Measurements from ENCODE around the gene GJA3. TPM values are rescaled to one million over a fixed set of nuclear protein-coding genes. Genes with fewer than 3 reads are reported as not detected.

Gene GJA3
- total RNA-seq, 2 donors from 2014 or later: 0.59 to 5.2 TPM

DNA sequence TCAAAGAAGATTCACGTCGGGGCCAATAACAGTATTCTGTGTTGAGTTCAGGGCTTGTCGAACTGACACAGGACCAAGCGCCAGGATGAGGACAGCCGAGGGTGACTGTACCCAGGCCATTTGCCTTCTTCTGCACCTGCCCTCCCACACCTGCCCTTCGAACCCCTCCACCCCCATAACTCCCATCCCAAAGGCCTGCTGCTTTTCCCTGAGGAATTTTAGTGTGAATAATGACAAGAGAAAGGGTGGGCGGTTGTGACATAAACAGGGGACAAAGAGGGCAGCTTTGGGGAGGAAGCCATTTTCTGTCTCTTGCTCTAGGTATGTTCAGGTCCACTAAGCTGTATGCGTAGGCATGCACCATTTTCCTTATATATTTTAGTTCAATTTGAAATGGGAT lies 26.1 kb downstream of the GJA3 start:
- 63% methylated on average over 8 of the region's 8 CpGs for whole genome bisulfite sequencing
- Histone ChIP-seq H3K27ac (no peak overlapping the region), H3K27me3 (replicated peaks; ENCODE audit: insufficient read depth) (peaks cover 6% of the 10 kb centered on the region), H3K4me1 (replicated peaks) (no peaks in the 10 kb centered on the region), H3K9me3 (no peaks in the 10 kb centered on the region), H3K4me3 (no peak overlapping the region), H3K36me3 (no peaks in the 10 kb centered on the region)
- TF ChIP-seq, protein P1, sequence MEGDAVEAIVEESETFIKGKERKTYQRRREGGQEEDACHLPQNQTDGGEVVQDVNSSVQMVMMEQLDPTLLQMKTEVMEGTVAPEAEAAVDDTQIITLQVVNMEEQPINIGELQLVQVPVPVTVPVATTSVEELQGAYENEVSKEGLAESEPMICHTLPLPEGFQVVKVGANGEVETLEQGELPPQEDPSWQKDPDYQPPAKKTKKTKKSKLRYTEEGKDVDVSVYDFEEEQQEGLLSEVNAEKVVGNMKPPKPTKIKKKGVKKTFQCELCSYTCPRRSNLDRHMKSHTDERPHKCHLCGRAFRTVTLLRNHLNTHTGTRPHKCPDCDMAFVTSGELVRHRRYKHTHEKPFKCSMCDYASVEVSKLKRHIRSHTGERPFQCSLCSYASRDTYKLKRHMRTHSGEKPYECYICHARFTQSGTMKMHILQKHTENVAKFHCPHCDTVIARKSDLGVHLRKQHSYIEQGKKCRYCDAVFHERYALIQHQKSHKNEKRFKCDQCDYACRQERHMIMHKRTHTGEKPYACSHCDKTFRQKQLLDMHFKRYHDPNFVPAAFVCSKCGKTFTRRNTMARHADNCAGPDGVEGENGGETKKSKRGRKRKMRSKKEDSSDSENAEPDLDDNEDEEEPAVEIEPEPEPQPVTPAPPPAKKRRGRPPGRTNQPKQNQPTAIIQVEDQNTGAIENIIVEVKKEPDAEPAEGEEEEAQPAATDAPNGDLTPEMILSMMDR (IDR thresholded peaks at IDR 0.05): no peak
- no peak for TF ChIP-seq POLR2A (IDR thresholded peaks at IDR 0.05)
- TF ChIP-seq POLR2AphosphoS5 (IDR thresholded peaks at IDR 0.05): no peak
- DNase-seq (ENCODE audit: low spot score): no peak
- intact Hi-C loops (cut with DNase I): no loop called here

DNA sequence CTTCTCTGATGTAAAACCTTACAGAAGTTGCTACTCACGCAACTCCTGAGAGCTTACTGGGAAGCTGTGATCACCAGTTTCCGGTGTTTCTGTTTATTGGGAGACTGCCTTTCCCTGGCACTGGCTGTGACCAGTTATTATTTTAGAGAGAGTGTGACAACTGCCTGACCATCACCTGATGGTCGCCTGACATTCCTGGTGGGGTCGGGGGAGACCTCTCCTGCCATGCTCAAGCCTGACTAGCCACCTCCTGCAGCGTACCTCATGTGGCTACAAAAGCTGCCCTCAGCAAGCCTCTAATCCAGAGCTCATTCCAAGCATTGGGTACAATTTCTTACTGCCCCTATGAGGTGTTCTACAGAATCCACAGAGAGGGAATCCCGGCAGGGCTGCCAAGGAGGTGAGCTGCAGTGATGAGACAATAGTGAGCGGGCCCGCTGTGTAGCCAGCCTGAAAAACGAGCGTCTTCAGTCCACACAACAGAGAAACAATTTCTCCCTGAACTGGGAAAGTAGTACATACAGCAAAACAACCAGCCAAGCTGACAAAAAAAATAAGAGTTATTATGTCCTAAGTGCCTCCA lies 28.7 kb downstream of the GJA3 start:
- Histone ChIP-seq H3K36me3 (no peaks in the 10 kb centered on the region), H3K4me3 (no peak overlapping the region), H3K9me3 (no peaks in the 10 kb centered on the region), H3K27ac (no peak overlapping the region), H3K27me3 (replicated peaks; ENCODE audit: insufficient read depth) (peaks cover 6% of the 10 kb centered on the region), H3K4me1 (replicated peaks) (no peaks in the 10 kb centered on the region)
- TF ChIP-seq, protein P1 (IDR thresholded peaks at IDR 0.05): no peak
- no peak for TF ChIP-seq POLR2AphosphoS5 (IDR thresholded peaks at IDR 0.05)
- no peak for TF ChIP-seq POLR2A (IDR thresholded peaks at IDR 0.05)
- no peak for DNase-seq (ENCODE audit: low spot score)
- intact Hi-C loops (cut with DNase I): no loop called here
- 87% methylated on average over 10 of the region's 10 CpGs for WGBS

DNA sequence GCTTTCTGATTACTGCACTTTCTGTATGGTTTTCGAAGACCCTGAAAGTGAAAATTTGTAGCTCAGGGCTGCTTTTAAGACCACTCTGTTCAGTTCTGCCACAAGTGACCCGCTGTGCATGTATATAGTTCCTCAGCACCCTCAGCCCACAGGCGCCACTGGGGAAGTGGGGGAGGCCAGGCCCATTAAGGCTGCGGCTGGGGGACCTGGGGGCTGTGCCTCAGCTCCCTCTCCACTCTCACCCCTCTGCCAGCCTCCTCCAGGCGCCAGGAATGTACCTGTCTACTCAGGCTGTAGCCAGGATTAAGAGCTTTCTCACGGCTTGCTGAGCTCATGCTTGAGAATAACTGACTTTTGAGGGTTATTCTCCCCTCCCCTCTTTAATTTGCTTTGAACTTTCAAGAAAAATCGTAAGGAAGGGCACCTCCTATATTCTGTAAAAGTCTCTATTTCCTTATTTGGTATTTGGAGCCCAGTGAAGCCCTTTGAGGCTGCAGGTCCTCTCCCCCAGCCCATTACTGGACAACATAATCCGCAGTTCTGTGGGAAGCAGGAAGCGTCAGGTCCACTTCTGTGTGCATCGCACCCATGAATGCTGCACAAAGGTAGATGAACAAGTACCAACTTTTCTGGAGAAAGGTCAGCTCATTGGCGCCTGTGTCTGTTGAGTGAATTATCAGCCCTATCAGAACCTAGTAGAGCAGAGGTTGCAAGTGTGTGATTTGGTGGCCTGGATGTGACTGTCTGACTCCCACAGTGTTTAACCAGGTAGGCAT lies 29.6 kb downstream of the GJA3 start:
- H3K36me3 ChIP-seq: no peaks in the 10 kb centered on the region
- H3K4me1 ChIP-seq (replicated peaks): no peaks in the 10 kb centered on the region
- TF ChIP-seq, protein P1 (IDR thresholded peaks at IDR 0.05): no peak
- TF ChIP-seq POLR2A (IDR thresholded peaks at IDR 0.05) (no peak), POLR2AphosphoS5 (IDR thresholded peaks at IDR 0.05) (no peak)
- WGBS: 76% methylated on average over 11 of the region's 11 CpGs
- no peak overlapping the region for H3K27ac ChIP-seq
- intact Hi-C loops (cut with DNase I): no loop called here
- no peaks in the 10 kb centered on the region for H3K9me3 ChIP-seq
- no peak for DNase-seq (ENCODE audit: low spot score)
- H3K4me3 ChIP-seq: no peak overlapping the region
- H3K27me3 ChIP-seq (replicated peaks; ENCODE audit: insufficient read depth): no peaks in the 10 kb centered on the region

DNA sequence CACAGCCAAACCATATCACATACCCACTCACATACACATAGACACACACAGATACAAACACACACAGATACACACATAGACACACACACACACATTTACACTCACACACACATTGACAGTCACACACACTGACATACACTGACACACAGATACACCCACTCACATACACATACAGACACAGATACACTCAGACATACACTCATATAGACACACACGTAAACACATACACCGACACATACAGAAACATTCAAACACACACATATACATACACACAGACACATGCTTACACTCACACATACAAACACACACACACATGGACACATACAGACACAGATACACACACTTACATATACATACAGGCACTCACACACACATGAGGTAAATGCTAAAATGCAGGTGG lies 30.2 kb downstream of the GJA3 start:
- H3K27ac ChIP-seq: no peak overlapping the region
- no peak for TF ChIP-seq POLR2AphosphoS5 (IDR thresholded peaks at IDR 0.05)
- TF ChIP-seq POLR2A (IDR thresholded peaks at IDR 0.05): no peak
- TF ChIP-seq, protein P1 (IDR thresholded peaks at IDR 0.05): no peak

DNA sequence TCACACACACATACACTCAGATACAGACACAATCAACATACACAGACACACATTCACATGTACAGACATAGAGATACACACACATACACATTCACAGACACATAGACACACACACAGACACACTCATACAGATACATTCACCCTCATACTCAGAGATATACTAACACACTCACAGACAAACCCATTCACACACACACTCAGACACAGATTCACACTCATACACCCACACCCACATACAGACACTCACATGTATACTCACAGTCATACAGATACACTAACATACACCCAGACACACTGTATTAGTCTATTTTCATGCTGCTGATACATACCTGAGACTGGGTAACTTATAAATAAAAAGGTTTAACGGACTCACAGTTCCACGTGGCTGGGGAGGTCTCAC lies 30.8 kb downstream of the GJA3 start:
- intact Hi-C loops (cut with DNase I): no loop called here
- Histone ChIP-seq H3K36me3 (no peaks in the 10 kb centered on the region), H3K4me1 (replicated peaks) (no peaks in the 10 kb centered on the region), H3K27me3 (replicated peaks; ENCODE audit: insufficient read depth) (no peaks in the 10 kb centered on the region), H3K9me3 (no peaks in the 10 kb centered on the region), H3K27ac (no peak overlapping the region), H3K4me3 (no peak overlapping the region)
- TF ChIP-seq POLR2AphosphoS5 (IDR thresholded peaks at IDR 0.05): no peak
- no peak for TF ChIP-seq POLR2A (IDR thresholded peaks at IDR 0.05)
- TF ChIP-seq, protein P1 (IDR thresholded peaks at IDR 0.05): no peak
- 71% methylated on average over 2 of the region's 2 CpGs for WGBS
- no peak for DNase-seq (ENCODE audit: low spot score)

More for the DNA sequence above, 30.2 kb downstream of the GJA3 start:
- no peaks in the 10 kb centered on the region for H3K4me1 ChIP-seq (replicated peaks)
- H3K36me3 ChIP-seq: no peaks in the 10 kb centered on the region
- 94% methylated on average over 2 of the region's 2 CpGs for WGBS
- H3K27me3 ChIP-seq (replicated peaks; ENCODE audit: insufficient read depth): no peaks in the 10 kb centered on the region
- DNase-seq (ENCODE audit: low spot score): no peak
- intact Hi-C loops (cut with DNase I): no loop called here
- no peaks in the 10 kb centered on the region for H3K9me3 ChIP-seq
- no peak overlapping the region for H3K4me3 ChIP-seq
